Liver (tissue), 9 donors: ENCODE data around the gene MED26. TPM values are rescaled to one million over a fixed set of nuclear protein-coding genes. Genes with fewer than 3 reads are reported as not detected.

Experiments used
- DNase-seq: peaks from one replicate; pipeline ENCODE4 v3.0.0-alpha.2; 2017; ENCODE audit warnings: low spot score
- H3K27ac ChIP-seq, 2 donors: one replicate each; pipeline ENCODE4 v1.7.0; 2013; ENCODE audit warnings: inconsistent platforms in 2 of 2, low read length in 2 of 2, control low read depth in 1 of 2, low read depth in 1 of 2, mild to moderate bottlenecking in 1 of 2
- H3K27me3 ChIP-seq, 4 donors: one replicate each; pipeline versions ENCODE4 v1.6.1 to v1.7.0; 2013; ENCODE audit warnings: low read length in 3 of 4, inconsistent platforms in 1 of 4, mild to moderate bottlenecking in 1 of 4, moderate library complexity in 1 of 4; ENCODE audit not compliant: control insufficient read depth in 4 of 4, insufficient read depth in 4 of 4
- H3K36me3 ChIP-seq, 4 donors: one replicate each; pipeline versions ENCODE4 v1.6.1 to v1.7.0; 2013; ENCODE audit warnings: low read length in 3 of 4, mild to moderate bottlenecking in 3 of 4, low read depth in 1 of 4, moderate library complexity in 1 of 4; ENCODE audit not compliant: control insufficient read depth in 4 of 4, insufficient read depth in 3 of 4
- H3K4me1 ChIP-seq, 4 donors: one replicate each; pipeline versions ENCODE4 v1.6.1 to v1.7.0; 2013; ENCODE audit warnings: low read length in 3 of 4, mild to moderate bottlenecking in 3 of 4, moderate library complexity in 1 of 4; ENCODE audit not compliant: control insufficient read depth in 4 of 4, insufficient read depth in 4 of 4
- H3K4me3 ChIP-seq, 3 donors: one replicate each; pipeline versions ENCODE4 v1.6.1 to v1.7.0; 2013; ENCODE audit warnings: low read length in 3 of 3, control low read depth in 1 of 3, low read depth in 1 of 3, mild to moderate bottlenecking in 1 of 3
- H3K9ac ChIP-seq, 2 donors: one replicate each; pipeline ENCODE4 v1.7.0; 2013; ENCODE audit warnings: low read length in 2 of 2, mild to moderate bottlenecking in 2 of 2, moderate library complexity in 2 of 2, control low read depth in 1 of 2, low read depth in 1 of 2
- H3K9me3 ChIP-seq, 4 donors: one replicate each; pipeline versions ENCODE4 v1.6.1 to v1.7.0; 2013; ENCODE audit warnings: low read length in 3 of 4; ENCODE audit not compliant: control insufficient read depth in 4 of 4
- EGR1 ChIP-seq, 2 donors: IDR thresholded peaks; 2 replicates each; pipeline ENCODE4 v1.6.1; 2016 to 2018; ENCODE audit warnings: antibody characterized with exemption in 2 of 2, low read depth in 2 of 2
- FOXA2 ChIP-seq: IDR thresholded peaks from 2 replicates; pipeline ENCODE4 v1.6.1; 2016; ENCODE audit warnings: antibody characterized with exemption
- HNF4A ChIP-seq, 2 donors: conservative IDR thresholded peaks; 2 replicates each; pipeline ENCODE4 v1.6.1; 2016; ENCODE audit warnings: antibody characterized with exemption in 2 of 2, mild to moderate bottlenecking in 2 of 2
- HNF4G ChIP-seq: IDR thresholded peaks from 2 replicates; pipeline ENCODE4 v1.6.1; 2016; ENCODE audit warnings: antibody characterized with exemption
- JUND ChIP-seq, 2 donors: IDR thresholded peaks; 2 replicates each; pipeline ENCODE4 v1.6.1; 2016; ENCODE audit warnings: antibody characterized with exemption in 2 of 2
- MAX ChIP-seq: IDR thresholded peaks from 2 replicates; pipeline ENCODE4 v1.6.1; 2016; ENCODE audit warnings: antibody characterized with exemption
- RAD21 ChIP-seq, 2 donors: IDR thresholded peaks; 2 replicates each; pipeline ENCODE4 v1.6.1; 2016; ENCODE audit warnings: antibody characterized with exemption in 2 of 2, mild to moderate bottlenecking in 2 of 2
- REST ChIP-seq: IDR thresholded peaks from 2 replicates; pipeline ENCODE4 v1.6.1; 2016; ENCODE audit warnings: antibody characterized with exemption, mild to moderate bottlenecking
- ZBTB33 ChIP-seq: IDR thresholded peaks from 2 replicates; pipeline ENCODE4 v1.6.1; 2016; ENCODE audit warnings: antibody characterized with exemption
- WGBS: extraction: QIAGEN DNeasy Blood & Tissue Kit; methylation state at CpG from one replicate; pipeline ENCODE4 v1.1.7; 2013; 5-methylcytosine and 5-hydroxymethylcytosine counted together
- polyA plus RNA-seq, 2 donors: library from polyadenylated mRNA; stranded (reverse) in 1 of 2; unstranded in 1 of 2; fragments of 200-250 nt in 1 of 2; fragments of >200 nt in 1 of 2; fragmentation: Nextera tagmentation in 1 of 2; extraction: Ambion mirVana in 1 of 2; gene quantifications; one replicate each; pipeline versions ENCODE4 v1.2.1 to v1.2.3, GENCODE V29; 2013 to 2015
- total RNA-seq, 2 donors: library from RNA; depleted of rRNA; stranded (reverse); fragments of >200 nt; gene quantifications; one replicate each; pipeline ENCODE4 v1.2.3, GENCODE V29; 2014
- donor health status: healthy.
- donor health status: healthy.
- donor health status: healthy.
- donor health status: healthy.
- donor health status: healthy.

Gene MED26
- total and polyA plus RNA-seq, 4 donors = 1.5 to 3.8 (median 3.2) TPM

GRCh38 chr19:16527334-16527935, 100.6 kb downstream of the MED26 start:
- no peaks in the 10 kb centered on the region for H3K9me3 ChIP-seq
- peaks cover 47 to 74% (median 57%) of the 10 kb centered on the region in 4 donors for H3K36me3 ChIP-seq
- DNase-seq = no peak
- no peaks in the 10 kb centered on the region for H3K27me3 ChIP-seq
- no peak overlapping the region for H3K9ac ChIP-seq
- no peak overlapping the region for H3K27ac ChIP-seq
- H3K4me3 ChIP-seq = no peak overlapping the region
- WGBS = 89% methylated on average over 14 of the region's 14 CpGs
- TF ChIP-seq HNF4G (no peak), EGR1 (IDR thresholded peaks at IDR 0.05; ENCODE audit: low read depth in 2 of 2) (no peak), FOXA2 (no peak), RAD21 (IDR thresholded peaks at IDR 0.05) (no peak), JUND (IDR thresholded peaks at IDR 0.05) (no peak), MAX (no peak), HNF4A (conservative IDR thresholded peaks at IDR 0.05) (no peak), REST (no peak)
- H3K4me1 ChIP-seq = peaks cover 4 to 28% (median 21%) of the 10 kb centered on the region in 4 donors

- TF ChIP-seq ZBTB33 (no peak), HNF4A (conservative IDR thresholded peaks at IDR 0.05) (peak in 1 of 2 donors; percentile 44)
- Histone ChIP-seq H3K36me3 (peaks cover 46 to 70% (median 52%) of the 10 kb centered on the region in 4 donors), H3K9me3 (no peaks in the 10 kb centered on the region), H3K27me3 (no peaks in the 10 kb centered on the region), H3K27ac (no peak overlapping the region), H3K4me3 (no peak overlapping the region), H3K4me1 (peaks cover 4 to 28% (median 21%) of the 10 kb centered on the region in 4 donors), H3K9ac (no peak overlapping the region)
- DNase-seq = no peak
- 91% methylated on average over 29 of the region's 29 CpGs for WGBS
Measured at GRCh38 chr19:16525751-16526481, 102.1 kb downstream of the MED26 start.
